Right lobe of liver (tissue), 4 donors: ENCODE results near the gene RNF150.

Experiments used
- POLR2A ChIP-seq: fragments of 450-650 bp; IDR thresholded peaks from one replicate; pipeline ENCODE4 v1.6.1; 2017; ENCODE audit warnings: antibody characterized with exemption, mild to moderate bottlenecking
- TF ChIP-seq, protein P1 (sequence below), 4 donors: fragments of 200-600 bp in 3 of 4; fragments of 450-650 bp in 1 of 4; IDR thresholded peaks; one replicate each; pipeline versions ENCODE4 v1.5.1 to v1.8.0; 2016 to 2022; ENCODE audit warnings: antibody characterized with exemption in 4 of 4, mild to moderate bottlenecking in 2 of 4
- donor health status: DM: no; HTN: no; CAD: no.
- donor health status: DM: no; HTN: no; CAD: no.
- donor health status: DM: no; HTN: yes; CAD: no.

- TF ChIP-seq, protein P1, sequence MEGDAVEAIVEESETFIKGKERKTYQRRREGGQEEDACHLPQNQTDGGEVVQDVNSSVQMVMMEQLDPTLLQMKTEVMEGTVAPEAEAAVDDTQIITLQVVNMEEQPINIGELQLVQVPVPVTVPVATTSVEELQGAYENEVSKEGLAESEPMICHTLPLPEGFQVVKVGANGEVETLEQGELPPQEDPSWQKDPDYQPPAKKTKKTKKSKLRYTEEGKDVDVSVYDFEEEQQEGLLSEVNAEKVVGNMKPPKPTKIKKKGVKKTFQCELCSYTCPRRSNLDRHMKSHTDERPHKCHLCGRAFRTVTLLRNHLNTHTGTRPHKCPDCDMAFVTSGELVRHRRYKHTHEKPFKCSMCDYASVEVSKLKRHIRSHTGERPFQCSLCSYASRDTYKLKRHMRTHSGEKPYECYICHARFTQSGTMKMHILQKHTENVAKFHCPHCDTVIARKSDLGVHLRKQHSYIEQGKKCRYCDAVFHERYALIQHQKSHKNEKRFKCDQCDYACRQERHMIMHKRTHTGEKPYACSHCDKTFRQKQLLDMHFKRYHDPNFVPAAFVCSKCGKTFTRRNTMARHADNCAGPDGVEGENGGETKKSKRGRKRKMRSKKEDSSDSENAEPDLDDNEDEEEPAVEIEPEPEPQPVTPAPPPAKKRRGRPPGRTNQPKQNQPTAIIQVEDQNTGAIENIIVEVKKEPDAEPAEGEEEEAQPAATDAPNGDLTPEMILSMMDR (IDR thresholded peaks at IDR 0.05) = no peak
- no peak for TF ChIP-seq POLR2A
Measured at GRCh38 chr4:140844061-140844460, 289.2 kb downstream of the RNF150 start.
